Fibroblast of peridontal ligament (primary cell): Measurements from ENCODE around the gene GTPBP4.

Source experiments
- DNase-seq: peaks from one replicate; pipeline ENCODE4 v3.0.0-alpha.2; 2010; ENCODE audit errors: extremely low read depth

GTPBP4 gene

DNA sequence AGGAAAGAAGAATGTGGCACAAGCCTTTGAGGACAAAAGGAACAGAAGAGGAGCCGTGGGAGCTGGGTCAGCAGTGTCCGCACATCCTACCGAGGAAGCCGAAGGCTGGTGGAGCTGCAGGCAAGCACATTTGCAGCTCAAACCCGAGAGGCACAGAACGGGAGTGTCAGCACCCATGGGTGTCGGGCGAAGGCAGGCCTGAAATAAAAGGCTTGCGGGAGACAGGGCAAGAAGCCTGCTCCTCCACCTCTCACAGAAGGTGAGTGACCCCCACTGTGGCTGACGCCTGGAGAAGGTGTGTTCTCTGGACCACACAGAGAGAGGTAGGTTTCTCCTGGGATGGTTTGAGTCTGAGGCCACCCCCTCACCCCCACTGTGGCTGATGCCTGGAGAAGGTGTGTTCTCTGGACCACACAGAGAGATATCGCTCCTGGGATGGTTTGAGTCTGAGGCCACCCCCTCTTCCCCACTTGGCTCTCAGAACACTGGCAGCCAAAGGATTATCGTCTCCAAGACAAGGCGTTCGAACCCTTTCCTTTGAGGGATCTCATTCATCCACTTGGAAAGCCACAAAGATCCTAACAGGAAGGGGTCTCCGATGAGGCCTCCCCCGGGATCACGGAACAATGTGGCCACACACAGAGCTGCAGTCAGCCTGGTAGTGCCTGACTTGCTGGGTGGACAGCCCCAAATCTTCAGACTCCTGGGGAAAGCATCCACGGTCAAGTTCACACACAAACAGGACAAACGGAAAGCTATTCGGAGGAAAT, 21.6 kb upstream of the GTPBP4 start:
- no peak for DNase-seq

DNA sequence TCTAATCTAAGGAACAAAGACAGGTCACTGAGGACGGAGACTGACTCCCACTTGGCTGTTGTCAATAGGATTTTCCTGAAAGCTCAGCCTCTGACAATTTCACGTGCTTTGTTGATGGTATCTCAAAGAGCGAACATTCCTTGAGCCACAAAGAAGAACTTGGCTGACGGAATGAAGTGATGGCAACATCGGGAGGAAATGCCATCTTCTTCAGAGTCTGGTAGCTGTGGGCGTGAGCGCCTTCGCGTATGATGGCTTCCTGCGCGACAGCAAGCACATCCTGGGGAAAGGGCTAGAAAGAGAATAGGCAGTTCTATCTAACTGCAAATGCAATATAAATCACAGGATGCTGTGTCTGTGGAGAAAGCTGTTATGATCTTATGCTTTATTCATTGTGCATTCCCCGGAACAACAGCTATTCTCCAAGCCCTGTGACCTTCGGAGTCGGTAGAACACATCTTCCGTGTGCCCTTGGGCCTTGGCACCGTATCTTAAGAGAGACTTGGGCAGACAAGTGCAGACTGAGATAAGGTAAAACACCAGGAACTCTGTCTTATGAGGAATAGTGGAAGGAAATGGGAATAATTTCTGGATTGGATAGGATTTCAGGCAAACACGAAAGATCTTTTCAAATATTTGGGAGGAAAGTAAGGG, 19.6 kb upstream of the GTPBP4 start:
- DNase-seq: peak; percentile 9

DNA sequence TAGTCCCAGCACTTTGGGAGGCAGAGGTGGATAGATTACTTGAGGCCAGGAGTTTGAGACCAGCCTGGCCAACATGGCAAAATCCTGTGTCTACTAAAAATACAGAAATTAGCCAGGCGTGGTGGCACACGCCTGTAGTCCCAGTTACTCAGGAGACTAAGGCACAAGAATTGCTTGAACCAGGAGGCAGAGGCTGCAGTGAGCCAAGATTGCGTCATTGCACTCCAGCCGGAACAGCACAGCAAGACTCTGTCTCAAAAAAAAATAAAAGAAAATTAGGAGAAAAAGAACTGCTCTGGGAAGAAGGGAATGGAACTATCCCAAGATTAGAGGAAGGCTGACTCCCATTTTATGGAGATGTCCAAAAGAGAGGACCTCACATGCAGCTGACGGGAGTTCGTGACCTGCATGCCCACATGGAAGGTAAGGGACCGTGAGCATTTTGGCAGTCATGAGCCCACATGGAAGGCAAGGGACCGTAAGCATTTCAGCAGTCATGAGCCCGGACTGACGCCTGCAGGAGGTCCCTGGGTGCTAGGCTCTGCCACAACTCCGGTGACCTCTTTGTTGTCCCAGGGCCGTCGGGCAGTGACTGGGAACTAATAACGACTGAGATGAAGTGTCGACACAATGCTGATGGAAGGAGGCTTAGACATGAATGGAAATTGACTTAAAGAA, 18.6 kb upstream of the GTPBP4 start:
- DNase-seq: no peak

DNA sequence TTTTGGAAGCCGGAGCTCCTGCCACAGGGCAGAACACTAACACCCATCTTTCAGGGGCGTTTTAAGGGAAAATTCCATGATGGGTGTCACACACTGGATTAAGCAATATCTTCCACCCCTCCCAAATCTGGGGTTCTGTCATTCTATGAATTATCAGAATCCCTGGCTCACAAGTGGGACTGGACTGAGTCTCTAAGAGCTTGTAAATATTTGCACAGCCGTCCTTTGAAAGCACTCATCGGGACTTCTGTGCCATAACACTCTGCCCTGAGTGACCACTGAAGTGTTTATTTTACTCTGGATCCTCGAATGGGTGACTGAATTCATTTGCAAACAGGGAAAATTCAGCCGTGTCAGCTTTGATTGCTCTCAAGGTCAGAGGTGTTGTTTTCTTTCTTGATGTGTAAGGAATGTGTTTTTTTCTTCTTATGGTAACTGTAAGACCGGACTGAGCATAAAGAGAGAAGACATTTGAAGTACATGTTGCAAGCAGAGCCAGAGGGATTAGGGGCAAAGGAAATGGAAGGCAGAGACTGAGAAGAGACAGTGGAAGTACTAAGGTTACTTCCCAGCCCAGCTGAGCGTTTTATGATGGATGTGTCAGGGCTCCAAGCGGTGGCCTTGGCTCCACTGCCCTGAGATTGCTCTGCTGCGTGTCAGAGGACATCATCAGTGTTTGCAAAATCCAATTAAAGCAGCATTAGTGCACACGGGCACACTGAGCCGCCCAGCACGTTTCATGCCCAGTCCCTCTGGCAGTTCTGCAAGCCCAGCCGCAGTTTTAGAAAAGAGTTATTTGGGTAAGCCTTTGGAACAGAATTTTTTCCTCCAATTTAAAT, 17.7 kb upstream of the GTPBP4 start:
- no peak for DNase-seq

DNA sequence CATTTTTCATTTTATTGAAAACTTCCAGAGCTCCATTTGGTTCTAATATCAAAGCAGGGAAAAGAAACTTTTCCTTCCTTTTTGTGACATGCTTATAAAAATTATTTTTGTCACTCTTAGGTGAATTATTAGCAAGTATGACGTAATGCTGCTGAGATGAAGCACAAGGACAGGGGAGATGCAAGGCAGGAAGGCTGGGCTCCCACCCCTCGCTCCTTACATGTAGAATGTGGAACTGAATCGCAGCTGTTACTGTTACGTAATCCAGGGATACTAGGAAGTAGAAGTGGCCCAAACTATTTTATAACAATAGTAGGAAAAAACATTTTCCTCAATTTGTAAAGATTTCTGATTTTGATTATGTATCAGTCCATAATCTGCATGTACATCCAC, 17.1 kb upstream of the GTPBP4 start:
- DNase-seq: peak; percentile 34

DNA sequence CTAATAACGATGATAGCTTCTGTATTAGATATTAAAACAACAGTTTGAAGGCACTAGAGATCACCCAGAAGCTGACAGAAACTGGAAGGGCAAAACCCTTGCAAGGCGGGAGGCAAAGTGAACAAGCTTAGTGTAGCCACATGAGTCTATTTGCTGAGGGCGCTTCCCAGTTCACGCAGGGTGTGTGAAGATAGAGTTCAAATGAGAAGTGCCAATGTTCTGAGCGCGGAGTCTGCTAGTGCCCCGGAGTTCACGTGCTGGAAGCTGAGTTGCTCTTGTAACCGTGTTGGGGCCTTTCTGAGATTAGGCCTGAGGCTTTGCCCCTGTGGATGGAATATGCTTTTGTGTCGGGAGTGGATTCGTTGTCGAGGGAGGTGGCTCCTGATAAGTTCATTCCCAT, 16.6 kb upstream of the GTPBP4 start:
- DNase-seq: no peak

DNA sequence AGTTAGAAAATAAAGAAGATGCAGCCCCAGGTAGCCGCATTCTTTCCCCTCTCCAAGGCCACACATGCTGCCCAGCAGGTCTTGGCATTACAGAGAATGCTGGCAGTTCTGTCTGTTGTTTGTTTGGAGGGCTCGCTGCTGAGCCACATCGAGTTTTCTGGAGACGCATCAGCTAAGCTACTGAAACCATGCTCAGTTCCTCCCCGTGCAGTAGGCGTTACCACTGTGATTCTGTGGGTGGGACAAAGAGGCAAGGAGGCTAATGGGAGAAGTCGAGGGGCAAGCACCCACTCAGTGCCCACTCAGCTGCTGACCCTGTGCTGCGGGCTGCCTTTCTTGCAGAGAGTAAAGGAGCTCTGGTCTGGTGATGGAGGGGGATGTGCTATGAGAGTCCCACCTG, 15.5 kb upstream of the GTPBP4 start:
- DNase-seq: no peak

DNA sequence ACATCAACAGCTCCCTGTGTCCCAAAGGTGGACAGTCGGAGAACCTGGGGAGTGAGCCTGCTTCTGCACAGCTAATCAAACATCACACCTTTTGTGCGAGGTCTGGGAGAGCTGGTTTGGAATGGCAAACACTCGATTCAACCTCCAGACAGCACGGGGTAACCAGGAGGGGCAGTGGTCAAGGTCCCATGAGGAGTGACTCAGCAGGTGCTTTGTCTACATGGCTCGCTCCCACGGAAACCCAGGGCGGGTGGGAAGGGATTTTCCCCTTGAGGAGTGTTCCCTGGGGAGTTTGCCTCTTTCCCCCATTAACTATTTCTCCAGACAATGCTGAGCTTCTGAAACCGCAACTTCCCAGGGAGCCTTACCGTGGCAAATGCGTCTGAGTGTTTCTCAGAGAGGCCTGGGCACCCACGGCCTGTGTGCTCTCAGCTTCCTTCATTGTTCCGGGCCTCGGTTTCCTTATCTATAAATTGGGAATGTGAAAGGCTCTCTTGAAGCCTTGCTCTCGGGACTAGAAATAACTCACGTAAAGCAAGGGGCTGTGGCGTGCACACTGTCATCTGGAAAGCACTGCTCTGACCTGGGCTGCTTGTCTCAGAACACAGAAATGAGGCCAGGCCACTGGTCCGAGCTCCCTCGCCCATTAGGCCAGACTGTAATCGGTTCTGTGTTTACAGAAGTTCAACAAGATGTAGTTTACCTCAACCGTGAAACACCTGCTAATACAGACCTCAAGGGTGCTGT, 14.0 kb upstream of the GTPBP4 start:
- DNase-seq: no peak

DNA sequence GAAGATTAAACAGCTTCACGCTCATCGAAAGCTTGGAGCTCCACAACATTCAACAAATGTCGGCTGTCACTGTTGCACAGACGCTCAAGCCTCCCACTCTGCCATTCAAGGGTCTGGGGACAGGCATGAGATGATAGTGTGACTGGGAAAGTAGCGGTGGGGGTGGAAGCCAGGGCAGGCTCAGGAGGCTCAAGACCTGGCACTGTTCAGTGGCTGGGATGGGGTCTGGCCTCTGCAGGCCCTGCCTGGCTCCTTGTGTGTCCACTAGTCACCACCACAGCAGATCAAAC, 13.5 kb upstream of the GTPBP4 start:
- no peak for DNase-seq

DNA sequence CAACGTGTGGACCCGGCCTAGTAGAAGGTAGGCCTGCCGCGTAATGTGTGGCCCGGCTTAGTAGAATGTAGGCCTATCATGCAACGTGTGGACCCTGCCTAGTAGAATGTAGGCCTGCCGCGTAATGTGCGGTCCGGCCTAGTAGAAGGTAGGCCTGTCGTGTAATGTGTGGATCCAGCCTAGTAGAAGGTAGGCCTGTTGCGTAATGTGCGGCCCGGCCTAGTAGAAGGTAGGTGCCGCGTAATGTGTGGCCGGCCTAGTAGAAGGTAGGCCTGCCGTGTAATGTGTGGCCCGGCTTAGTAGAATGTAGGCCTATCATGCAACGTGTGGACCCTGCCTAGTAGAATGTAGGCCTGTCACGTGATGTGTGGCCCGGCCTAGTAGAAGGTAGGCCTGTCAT, 11.9 kb upstream of the GTPBP4 start:
- no peak for DNase-seq

DNA sequence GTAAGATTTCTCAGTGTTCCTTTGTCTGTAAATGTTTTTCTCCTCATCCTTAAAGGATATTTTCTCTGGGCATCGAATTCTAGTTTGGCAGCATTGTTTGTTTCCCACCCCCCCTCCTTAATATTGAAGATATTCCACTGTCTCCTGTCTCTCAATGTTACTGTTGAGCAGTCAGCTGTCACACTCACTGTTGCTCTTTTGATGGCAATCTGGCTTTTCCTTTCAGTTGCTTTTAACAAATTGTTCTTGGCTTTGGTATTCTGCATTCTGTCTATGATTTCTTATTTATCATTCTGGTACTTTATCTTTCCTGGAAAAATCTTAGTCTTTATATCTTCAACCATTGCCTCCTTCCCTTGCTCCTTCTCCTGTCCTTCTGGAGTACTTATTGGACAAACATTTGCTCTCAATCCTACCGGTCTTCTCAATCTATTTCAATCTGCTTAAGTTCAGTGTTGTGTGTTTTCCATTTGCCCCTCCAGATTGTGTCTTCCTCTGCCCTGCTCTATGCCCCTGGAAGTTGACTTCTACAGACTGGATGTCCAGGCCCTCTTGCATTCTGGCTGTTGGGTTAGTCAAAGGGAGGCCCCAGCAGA, 9.3 kb upstream of the GTPBP4 start:
- DNase-seq: peak; percentile 11

DNA sequence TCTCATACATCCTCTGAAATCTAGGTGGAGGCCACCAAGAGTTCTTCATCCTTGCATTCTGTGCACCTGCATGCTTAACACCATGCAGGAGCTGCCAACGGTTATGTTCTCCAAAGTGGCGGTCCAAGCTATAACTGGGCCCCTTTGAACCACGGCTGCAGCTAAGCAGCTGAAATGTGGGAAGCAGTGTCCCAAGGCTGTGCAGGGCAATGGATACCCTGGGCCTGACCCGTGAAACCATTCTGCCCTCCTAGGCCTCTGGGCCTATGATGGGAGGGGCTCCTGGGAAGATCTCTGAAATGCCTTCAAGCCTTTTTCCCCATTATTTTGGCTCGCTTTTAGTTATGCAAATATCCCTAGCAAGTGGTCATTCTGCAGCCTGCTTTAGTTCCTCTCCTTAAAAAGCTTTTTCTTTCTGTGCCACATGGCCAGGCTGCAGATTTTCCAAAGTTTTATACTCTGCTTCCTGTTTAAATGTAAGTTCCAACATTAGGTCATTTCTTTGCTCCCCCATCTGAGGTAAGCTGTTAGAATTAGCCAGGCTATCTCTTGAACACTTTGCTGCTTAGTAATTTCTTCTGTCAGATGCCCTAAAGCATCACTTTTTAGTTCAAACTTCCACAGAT, 7.7 kb upstream of the GTPBP4 start:
- DNase-seq: no peak

DNA sequence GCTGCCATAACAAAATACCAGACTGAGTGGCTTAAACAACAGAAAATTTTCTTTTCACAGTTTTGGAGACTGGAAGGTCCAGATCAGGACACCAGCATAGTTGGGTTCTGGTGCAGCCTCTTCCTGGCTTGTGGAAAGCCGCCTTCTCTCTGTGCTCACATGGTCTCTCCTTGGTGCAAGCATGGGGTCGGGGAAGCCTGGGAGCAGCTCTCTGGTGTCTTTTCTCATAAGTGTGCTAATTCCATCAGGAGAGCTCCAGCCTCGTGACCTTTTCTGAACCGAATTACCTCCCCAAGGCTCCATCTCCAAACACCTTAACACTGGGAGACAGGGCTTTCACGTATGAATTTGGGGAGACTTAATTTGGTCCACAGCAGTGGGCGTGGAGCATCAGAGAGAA, 4.8 kb upstream of the GTPBP4 start:
- no peak for DNase-seq

DNA sequence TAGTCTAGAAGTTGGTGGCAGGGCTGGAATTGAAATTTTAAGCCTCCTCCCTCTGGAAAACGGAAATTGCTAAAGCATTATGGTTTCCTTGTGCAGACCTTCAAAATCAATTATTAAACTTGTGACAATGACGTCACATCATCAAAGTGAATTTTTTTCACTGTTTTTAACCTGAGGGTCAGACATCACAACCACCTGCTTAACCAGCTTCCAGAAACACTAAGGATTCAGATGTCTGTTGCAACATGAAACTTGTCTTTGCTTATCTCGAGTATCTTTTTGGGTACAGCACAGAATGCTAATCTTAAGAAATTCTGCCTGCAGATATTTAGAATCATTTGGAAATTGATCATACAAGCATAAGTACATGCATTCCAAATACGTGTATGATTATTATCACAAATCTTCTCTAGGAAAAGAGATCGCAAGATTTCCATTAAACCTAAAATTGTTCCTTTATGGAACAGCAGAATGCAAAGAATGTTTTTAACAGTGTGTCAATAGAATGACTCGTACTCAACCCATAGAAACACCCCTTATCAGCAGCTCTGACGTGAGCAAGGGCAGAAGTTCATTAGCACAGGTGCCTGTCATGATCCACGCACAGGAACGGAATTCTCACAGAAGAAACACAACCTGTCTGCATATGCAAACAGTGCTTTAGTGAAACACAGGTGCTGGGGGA, 4.1 kb upstream of the GTPBP4 start:
- no peak for DNase-seq

DNA sequence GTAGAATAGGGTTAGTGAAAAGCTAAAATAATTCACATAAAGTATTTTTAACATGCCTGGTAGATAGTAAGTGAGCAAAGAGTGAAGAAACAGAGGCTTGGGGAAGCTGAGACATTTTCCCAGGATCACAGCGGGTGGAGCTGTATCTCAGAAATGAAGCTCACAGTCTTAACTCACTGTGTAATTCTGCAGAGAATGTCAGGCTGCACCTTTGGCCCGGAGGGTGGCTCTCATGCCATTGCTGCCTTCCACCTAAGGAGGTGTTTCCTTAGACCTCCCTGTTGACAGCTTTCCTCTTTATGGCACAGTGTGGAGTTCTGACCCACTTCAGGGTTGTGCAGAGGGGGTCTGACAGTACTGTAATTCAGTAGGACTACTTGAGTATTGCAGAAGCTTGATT, 2.9 kb upstream of the GTPBP4 start:
- DNase-seq: no peak

DNA sequence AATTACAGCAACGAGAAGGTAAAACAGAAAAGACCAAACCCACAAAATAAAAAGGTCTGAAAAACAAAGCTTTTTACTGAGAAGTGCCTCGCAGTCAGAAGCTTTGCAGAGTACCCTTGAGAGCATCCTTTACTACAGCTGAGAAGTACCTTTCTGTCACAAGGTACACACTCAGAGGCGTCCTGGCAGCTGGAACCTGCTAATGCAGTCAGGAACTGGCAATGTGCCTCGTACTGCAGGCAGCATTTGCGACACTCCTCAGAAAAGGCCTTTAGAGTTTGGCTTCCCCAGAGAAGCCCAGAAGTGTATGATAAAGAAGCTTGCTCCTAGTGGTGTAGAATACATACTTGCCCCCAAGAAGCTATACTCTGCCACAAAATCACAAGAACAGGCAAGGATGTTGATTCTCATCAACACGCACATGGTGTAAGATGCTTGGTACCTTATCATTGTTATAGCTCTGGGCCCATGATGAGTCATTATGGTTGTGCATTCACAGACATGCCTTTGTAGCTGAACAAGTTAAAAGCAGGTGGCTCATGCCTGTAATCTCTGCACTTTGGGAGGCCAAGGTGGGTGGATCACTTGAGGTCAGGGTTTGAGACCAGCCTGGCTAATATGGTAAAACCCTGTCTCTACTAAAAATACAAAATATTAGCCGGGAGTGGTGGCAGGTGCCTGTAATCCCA, 2.0 kb upstream of the GTPBP4 start:
- peak; percentile 4 for DNase-seq

DNA sequence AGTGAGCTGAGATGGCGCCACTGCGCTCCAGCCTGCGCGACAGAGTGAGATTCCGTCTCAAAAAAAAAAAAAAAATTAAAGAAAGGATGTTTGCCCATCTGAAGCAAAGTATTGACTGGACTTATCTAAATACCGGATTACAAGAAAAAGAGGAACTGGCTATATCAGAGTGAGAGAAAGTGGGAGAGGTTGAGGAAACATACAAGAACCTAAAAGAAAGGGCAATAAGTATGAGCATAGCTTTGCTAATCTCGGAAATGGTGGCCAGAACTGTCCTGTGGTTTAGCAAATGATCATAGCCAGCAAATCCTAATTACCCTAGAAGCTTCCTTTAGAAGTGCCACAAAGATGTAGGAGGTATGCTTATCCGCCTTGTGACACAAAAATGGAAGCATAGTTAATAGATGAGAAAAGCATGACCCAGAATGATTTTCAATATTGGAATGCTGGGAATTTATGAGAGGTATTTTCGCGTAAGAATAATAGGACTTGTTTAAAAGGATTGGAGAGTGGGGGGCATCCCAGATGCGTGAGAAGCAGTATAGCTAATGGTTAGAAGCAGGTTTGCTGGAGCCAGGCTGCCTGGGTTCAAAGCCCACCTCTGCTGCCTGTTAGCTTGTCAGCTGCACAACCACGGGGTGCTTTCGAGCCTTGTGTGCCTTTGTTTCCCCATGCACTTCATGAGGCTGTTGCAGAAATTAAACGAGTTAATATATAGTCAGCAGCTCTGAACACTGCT, 1.2 kb upstream of the GTPBP4 start:
- peak; percentile 70 for DNase-seq

DNA sequence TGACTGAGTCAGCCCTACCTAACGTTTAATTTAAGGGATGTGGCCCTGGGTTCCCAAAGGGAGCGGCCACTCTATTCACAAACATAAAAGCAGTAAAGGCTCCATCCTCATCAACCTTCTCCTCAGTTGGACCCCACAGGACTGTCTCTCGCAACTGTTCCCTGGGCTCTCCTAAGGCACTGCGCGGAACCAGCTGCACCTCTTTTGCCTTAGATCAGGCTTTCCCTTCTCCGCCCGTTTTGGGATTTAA, 689 bp upstream of the GTPBP4 start:
- no peak for DNase-seq
